ENCODE results near the gene HOXC10. TPM values are rescaled to one million over a fixed set of nuclear protein-coding genes. Genes with fewer than 3 reads are reported as not detected.

HOXC10 gene
- total RNA-seq, 4 donors from 2014 or later, result 23.9 to 48.3 (median 40.3) TPM

- H3K4me1 ChIP-seq, result peaks cover 53 to 56% of the 10 kb centered on the region in 2 donors
- peak overlapping the region in 2 of 4 donors; percentile 83 to 85 for H3K4me3 ChIP-seq
- H3K27me3 ChIP-seq, result peaks cover 0 to 12% (median 0%) of the 10 kb centered on the region in 3 donors
- no peaks in the 10 kb centered on the region for H3K9me3 ChIP-seq
- no peak for TF ChIP-seq POLR2A (IDR thresholded peaks at IDR 0.05)
- TF ChIP-seq, protein P1, sequence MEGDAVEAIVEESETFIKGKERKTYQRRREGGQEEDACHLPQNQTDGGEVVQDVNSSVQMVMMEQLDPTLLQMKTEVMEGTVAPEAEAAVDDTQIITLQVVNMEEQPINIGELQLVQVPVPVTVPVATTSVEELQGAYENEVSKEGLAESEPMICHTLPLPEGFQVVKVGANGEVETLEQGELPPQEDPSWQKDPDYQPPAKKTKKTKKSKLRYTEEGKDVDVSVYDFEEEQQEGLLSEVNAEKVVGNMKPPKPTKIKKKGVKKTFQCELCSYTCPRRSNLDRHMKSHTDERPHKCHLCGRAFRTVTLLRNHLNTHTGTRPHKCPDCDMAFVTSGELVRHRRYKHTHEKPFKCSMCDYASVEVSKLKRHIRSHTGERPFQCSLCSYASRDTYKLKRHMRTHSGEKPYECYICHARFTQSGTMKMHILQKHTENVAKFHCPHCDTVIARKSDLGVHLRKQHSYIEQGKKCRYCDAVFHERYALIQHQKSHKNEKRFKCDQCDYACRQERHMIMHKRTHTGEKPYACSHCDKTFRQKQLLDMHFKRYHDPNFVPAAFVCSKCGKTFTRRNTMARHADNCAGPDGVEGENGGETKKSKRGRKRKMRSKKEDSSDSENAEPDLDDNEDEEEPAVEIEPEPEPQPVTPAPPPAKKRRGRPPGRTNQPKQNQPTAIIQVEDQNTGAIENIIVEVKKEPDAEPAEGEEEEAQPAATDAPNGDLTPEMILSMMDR (IDR thresholded peaks at IDR 0.05 in 4 of 5, conservative IDR thresholded peaks at IDR 0.05 in 1 of 5), result no peak
- in situ Hi-C loops (cut with MboI; ENCODE audit: low sequenced_read_pairs in 4 of 4), result loop anchor here (10.0 to 25.0 kb wide), 4 partner anchors 217 to 1724 kb away; partner anchors contain the start of genes GPR84 (in 2 of the 4), BLOC1S1 (in 1 of the 4), ITGA7 (in 1 of the 4) and RDH5 (in 1 of the 4)
- ATAC-seq (no peak), DNase-seq (no peak)
- intact Hi-C loops (cut with DNase I; ENCODE audit: low total_unique reads), result loop anchor here (2.0 to 5.0 kb wide), 2 partner anchors 31 to 294 kb away; partner anchors contain the start of genes CBX5 and HNRNPA1
- H3K36me3 ChIP-seq, result no peaks in the 10 kb centered on the region
- peak overlapping the region; percentile 94 to 100 (median 98) for H3K27ac ChIP-seq
Measured at GRCh38 chr12:53987787-53988230, 2.9 kb downstream of the HOXC10 start.

- TF ChIP-seq, protein P1 (IDR thresholded peaks at IDR 0.05 in 4 of 5, conservative IDR thresholded peaks at IDR 0.05 in 1 of 5), result no peak
- TF ChIP-seq POLR2A (IDR thresholded peaks at IDR 0.05), result no peak
- Histone ChIP-seq H3K4me3 (peak overlapping the region; percentile 36 to 53 (median 47)), H3K4me1 (peaks cover 62 to 63% of the 10 kb centered on the region in 2 donors), H3K27me3 (peaks cover 0 to 5% (median 0%) of the 10 kb centered on the region in 3 donors), H3K27ac (peak overlapping the region; percentile 94 to 100 (median 98)), H3K9me3 (no peaks in the 10 kb centered on the region), H3K36me3 (no peaks in the 10 kb centered on the region)
- in situ Hi-C loops (cut with MboI; ENCODE audit: low sequenced_read_pairs in 4 of 4), result loop anchor here (10.0 to 25.0 kb wide), 4 partner anchors 216 to 1724 kb away; partner anchors contain the start of genes GPR84 (in 2 of the 4), BLOC1S1 (in 1 of the 4), ITGA7 (in 1 of the 4) and RDH5 (in 1 of the 4)
- intact Hi-C loops (cut with DNase I; ENCODE audit: low total_unique reads), result loop anchor here (5.0 kb wide), 1 partner anchor 294 kb away; the partner anchor contains the start of genes CBX5 and HNRNPA1
- DNase-seq (no peak), ATAC-seq (no peak)
Measured at GRCh38 chr12:53988541-53989226, 3.7 kb downstream of the HOXC10 start.

- TF ChIP-seq, protein P1 (IDR thresholded peaks at IDR 0.05 in 4 of 5, conservative IDR thresholded peaks at IDR 0.05 in 1 of 5), result peak in 4 of 5 experiments; percentile 3 to 48 (median 28)
- TF ChIP-seq POLR2A (IDR thresholded peaks at IDR 0.05), result no peak
- Histone ChIP-seq H3K27ac (peak overlapping the region; percentile 94 to 100 (median 98)), H3K4me3 (peak overlapping the region; percentile 36 to 53 (median 47)), H3K4me1 (peaks cover 63% of the 10 kb centered on the region in 2 donors), H3K9me3 (no peaks in the 10 kb centered on the region), H3K27me3 (no peaks in the 10 kb centered on the region), H3K36me3 (no peaks in the 10 kb centered on the region)
- ATAC-seq, result no peak
- in situ Hi-C loops (cut with MboI; ENCODE audit: low sequenced_read_pairs in 4 of 4), result loop anchor here (10.0 to 25.0 kb wide), 4 partner anchors 215 to 1723 kb away; partner anchors contain the start of genes GPR84 (in 2 of the 4), BLOC1S1 (in 1 of the 4), ITGA7 (in 1 of the 4) and RDH5 (in 1 of the 4)
- intact Hi-C loops (cut with DNase I; ENCODE audit: low total_unique reads), result loop anchor here (5.0 to 10.0 kb wide), 3 partner anchors 293 to 1735 kb away; partner anchors contain the start of genes CBX5, CD63, HNRNPA1 and RDH5
- no peak for DNase-seq
Measured at GRCh38 chr12:53989227-53990113, 4.5 kb downstream of the HOXC10 start.

Measured in gastrocnemius medialis (tissue), 4 donors.